ACC112 (cell line): Measurements from ENCODE around the gene RD3L.
"Not testable (repeated sequence)": the region's sequence is repeated elsewhere in the genome, so short reads cannot be mapped to it uniquely, and the experiment has no call there.

ENCODE experiments used
- H2AFZ ChIP-seq: fragments of 200-600 bp; sonication (generic); one replicate; pipeline ENCODE4 v1.6.0; 2017; ENCODE audit warnings: antibody characterized with exemption, low read length; ENCODE audit not compliant: unreplicated experiment
- H3K27ac ChIP-seq: fragments of 200-600 bp; sonication (generic); 2 replicates; pipeline ENCODE4 v1.5.1; 2014; ENCODE audit warnings: low read depth, mild to moderate bottlenecking, antibody characterized with exemption, low read length, moderate library complexity
- H3K27me3 ChIP-seq: fragments of 200-600 bp; sonication (generic); 2 replicates; pipeline ENCODE4 v1.6.1; 2014; ENCODE audit warnings: mild to moderate bottlenecking, antibody characterized with exemption, low read length, moderate library complexity, mixed read lengths; ENCODE audit not compliant: insufficient read depth
- H3K36me3 ChIP-seq: fragments of 200-600 bp; sonication (generic); 2 replicates; pipeline ENCODE4 v1.6.1; 2016; ENCODE audit warnings: mild to moderate bottlenecking, antibody characterized with exemption, low read length, moderate library complexity, mixed read lengths; ENCODE audit not compliant: insufficient read depth
- H3K4me1 ChIP-seq: fragments of 200-600 bp; sonication (generic); one replicate; pipeline ENCODE4 v1.6.1; 2016; ENCODE audit warnings: low read length, mixed read lengths; ENCODE audit not compliant: insufficient read depth, unreplicated experiment, control insufficient read depth
- H3K4me3 ChIP-seq: fragments of 200-600 bp; sonication (generic); 2 replicates; pipeline ENCODE4 v1.5.1; 2014; ENCODE audit warnings: mild to moderate bottlenecking, low read depth, low read length
- H3K79me2 ChIP-seq: fragments of 200-600 bp; sonication (generic); one replicate; pipeline ENCODE4 v1.6.0; 2016; ENCODE audit warnings: low read length; ENCODE audit not compliant: control insufficient read depth, unreplicated experiment, insufficient read depth

RD3L gene

GRCh38 chr14:103941973-103942736, at the start of gene RD3L:
Gene RD3L (minus strand): TSS chr14:103942529. CDS start chr14:103941695, 834 bp downstream.
- Histone ChIP-seq H3K4me3 (no peak within 1 kb of the TSS), H3K79me2 (no peaks in the 10 kb centered on the region), H3K4me1 (no peaks in the 10 kb centered on the region), H3K36me3 (no peaks in the 10 kb centered on the region), H2AFZ (no peak within 1 kb of the TSS), H3K27me3 (peaks cover 91% of the 10 kb centered on the region), H3K27ac (no peak within 1 kb of the TSS)

- peaks cover 81% of the 10 kb centered on the region for H3K27me3 ChIP-seq
Observed at GRCh38 chr14:103989964-103990363, 47.6 kb upstream of the RD3L start.

GRCh38 chr14:103989034-103989433, 46.7 kb upstream of the RD3L start:
- no peak overlapping the region for H2AFZ ChIP-seq
- no peaks in the 10 kb centered on the region for H3K79me2 ChIP-seq
- no peaks in the 10 kb centered on the region for H3K36me3 ChIP-seq
- H3K27me3 ChIP-seq, result peaks cover 79% of the 10 kb centered on the region
- H3K27ac ChIP-seq, result no peak overlapping the region
- H3K4me3 ChIP-seq, result no peak overlapping the region
- no peaks in the 10 kb centered on the region for H3K4me1 ChIP-seq

More at GRCh38 chr14:103989964-103990363, 47.6 kb upstream of the RD3L start:
- H3K4me3 ChIP-seq, result no peak overlapping the region
- H3K36me3 ChIP-seq, result no peaks in the 10 kb centered on the region
- no peaks in the 10 kb centered on the region for H3K79me2 ChIP-seq
- no peak overlapping the region for H3K27ac ChIP-seq
- H2AFZ ChIP-seq, result no peak overlapping the region
- no peaks in the 10 kb centered on the region for H3K4me1 ChIP-seq

- Histone ChIP-seq H3K79me2 (no peaks in the 10 kb centered on the region), H3K4me1 (no peaks in the 10 kb centered on the region), H3K27ac (no peak overlapping the region), H3K36me3 (no peaks in the 10 kb centered on the region), H2AFZ (no peak overlapping the region), H3K27me3 (peaks cover 55% of the 10 kb centered on the region), H3K4me3 (no peak overlapping the region)
Observed at GRCh38 chr14:103984196-103984595, 41.9 kb upstream of the RD3L start.

DNA sequence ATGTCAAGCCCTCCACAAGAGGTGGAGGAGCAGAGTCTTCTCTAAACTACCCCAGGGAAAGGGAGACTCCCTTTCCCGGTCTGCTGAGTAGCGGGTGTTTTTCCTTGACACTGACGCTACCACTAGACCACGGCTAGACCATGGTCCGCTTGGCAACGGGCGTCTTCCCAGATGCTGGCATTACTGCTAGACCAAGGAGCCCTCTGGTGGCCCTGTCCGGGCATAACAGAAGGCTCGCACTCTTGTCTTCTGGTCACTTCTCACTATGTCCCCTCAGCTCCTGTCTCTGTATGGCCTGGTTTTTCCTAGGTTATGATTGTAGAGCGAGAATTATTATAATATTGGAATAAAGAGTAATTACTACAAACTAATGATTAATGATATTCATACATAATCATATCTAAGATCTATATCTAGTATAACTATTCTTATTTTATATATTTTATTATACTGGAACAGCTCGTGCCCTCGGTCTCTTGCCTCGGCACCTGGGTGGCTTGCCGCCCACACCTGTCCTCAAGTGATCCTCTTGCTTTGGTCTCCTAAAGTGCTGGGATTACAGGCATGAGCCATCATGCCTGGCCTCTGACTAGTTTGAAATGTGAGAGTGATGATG, 38.4 kb upstream of the RD3L start:
- not testable (repeated sequence) for H2AFZ ChIP-seq, H3K4me3 ChIP-seq, H3K27ac ChIP-seq

DNA sequence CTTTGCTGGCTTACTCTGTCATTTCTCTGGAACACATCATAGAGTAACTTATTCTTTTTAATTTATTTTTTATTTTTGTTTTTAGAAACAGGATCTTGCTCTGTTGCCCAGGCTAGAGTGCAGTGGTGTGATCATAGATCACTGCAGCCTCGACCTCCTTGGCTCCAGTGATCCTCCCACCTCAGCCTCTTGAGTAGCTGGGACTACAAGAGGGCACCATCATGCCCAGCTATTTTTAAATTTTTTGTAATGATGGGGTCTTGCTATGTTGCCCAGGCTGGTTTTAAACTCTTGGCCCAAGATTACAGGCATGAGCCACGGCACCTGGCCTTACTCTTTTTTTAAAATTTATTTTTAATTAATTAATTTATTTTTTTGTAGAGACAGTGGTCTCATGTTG, 32.2 kb upstream of the RD3L start:
- Histone ChIP-seq H3K4me3 (no peak overlapping the region), H3K4me1 (no peaks in the 10 kb centered on the region), H3K36me3 (no peaks in the 10 kb centered on the region), H3K27ac (no peak overlapping the region), H3K79me2 (no peaks in the 10 kb centered on the region), H3K27me3 (peaks cover 5% of the 10 kb centered on the region; the same call in 1 of the 2 replicates), H2AFZ (no peak overlapping the region)

More for the DNA sequence above, 38.4 kb upstream of the RD3L start:
- not testable (repeated sequence) for H3K36me3 ChIP-seq, H3K79me2 ChIP-seq, H3K4me1 ChIP-seq
- peaks cover 28% of the 10 kb centered on the region for H3K27me3 ChIP-seq

- Histone ChIP-seq H3K4me3 (no peak overlapping the region), H3K36me3 (no peaks in the 10 kb centered on the region), H3K27ac (no peak overlapping the region), H2AFZ (no peak overlapping the region), H3K79me2 (no peaks in the 10 kb centered on the region), H3K4me1 (no peaks in the 10 kb centered on the region), H3K27me3 (peaks cover 5% of the 10 kb centered on the region; the same call in 1 of the 2 replicates)
Observed at GRCh38 chr14:103973354-103973753, 31.0 kb upstream of the RD3L start.

DNA sequence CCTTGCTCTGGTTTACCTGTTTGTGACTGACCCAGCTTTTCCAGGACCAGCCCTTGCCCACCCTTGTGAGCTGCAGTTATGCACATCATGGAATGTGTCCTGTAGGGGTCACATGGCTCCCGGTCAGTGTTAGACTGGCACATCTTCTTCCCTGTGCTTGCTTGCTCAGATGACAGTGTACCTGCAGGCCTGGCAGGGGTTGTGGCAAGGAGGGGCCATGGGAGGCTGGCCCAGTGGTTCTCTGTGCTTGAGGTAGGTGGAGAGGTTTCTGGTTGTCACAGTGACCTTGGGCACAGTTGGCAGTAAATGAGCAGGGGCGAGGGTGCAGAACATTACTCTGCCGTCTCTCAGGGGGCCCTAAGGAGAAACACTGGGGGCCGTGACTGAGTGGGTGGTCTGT, 27.6 kb upstream of the RD3L start:
- H3K4me3 ChIP-seq, result no peak overlapping the region
- peaks cover 18% of the 10 kb centered on the region for H3K27me3 ChIP-seq
- H3K79me2 ChIP-seq, result no peaks in the 10 kb centered on the region
- H3K36me3 ChIP-seq, result no peaks in the 10 kb centered on the region
- H2AFZ ChIP-seq, result no peak overlapping the region
- no peak overlapping the region for H3K27ac ChIP-seq
- H3K4me1 ChIP-seq, result no peaks in the 10 kb centered on the region

GRCh38 chr14:103966631-103967030, 24.3 kb upstream of the RD3L start:
- H3K4me3 ChIP-seq, result no peak overlapping the region
- H3K27me3 ChIP-seq, result peaks cover 30% of the 10 kb centered on the region
- H3K79me2 ChIP-seq, result no peaks in the 10 kb centered on the region
- H3K4me1 ChIP-seq, result no peaks in the 10 kb centered on the region
- no peak overlapping the region for H2AFZ ChIP-seq
- H3K36me3 ChIP-seq, result no peaks in the 10 kb centered on the region
- H3K27ac ChIP-seq, result no peak overlapping the region

- Histone ChIP-seq H3K36me3 (no peaks in the 10 kb centered on the region), H3K4me3 (no peak overlapping the region), H3K79me2 (no peaks in the 10 kb centered on the region), H3K27ac (no peak overlapping the region), H3K27me3 (peaks cover 25% of the 10 kb centered on the region), H2AFZ (no peak overlapping the region), H3K4me1 (no peaks in the 10 kb centered on the region)
Observed at GRCh38 chr14:103961928-103962578, 19.7 kb upstream of the RD3L start.
